ENCODE results near the gene PCNX1. TPM values are rescaled to one million over a fixed set of nuclear protein-coding genes. Genes with fewer than 3 reads are reported as not detected.
"Not testable (repeated sequence)": the region's sequence is repeated elsewhere in the genome, so short reads cannot be mapped to it uniquely, and the experiment has no call there.

Gene PCNX1
- polyA plus RNA-seq, 1 experiment: 33.2 TPM

DNA sequence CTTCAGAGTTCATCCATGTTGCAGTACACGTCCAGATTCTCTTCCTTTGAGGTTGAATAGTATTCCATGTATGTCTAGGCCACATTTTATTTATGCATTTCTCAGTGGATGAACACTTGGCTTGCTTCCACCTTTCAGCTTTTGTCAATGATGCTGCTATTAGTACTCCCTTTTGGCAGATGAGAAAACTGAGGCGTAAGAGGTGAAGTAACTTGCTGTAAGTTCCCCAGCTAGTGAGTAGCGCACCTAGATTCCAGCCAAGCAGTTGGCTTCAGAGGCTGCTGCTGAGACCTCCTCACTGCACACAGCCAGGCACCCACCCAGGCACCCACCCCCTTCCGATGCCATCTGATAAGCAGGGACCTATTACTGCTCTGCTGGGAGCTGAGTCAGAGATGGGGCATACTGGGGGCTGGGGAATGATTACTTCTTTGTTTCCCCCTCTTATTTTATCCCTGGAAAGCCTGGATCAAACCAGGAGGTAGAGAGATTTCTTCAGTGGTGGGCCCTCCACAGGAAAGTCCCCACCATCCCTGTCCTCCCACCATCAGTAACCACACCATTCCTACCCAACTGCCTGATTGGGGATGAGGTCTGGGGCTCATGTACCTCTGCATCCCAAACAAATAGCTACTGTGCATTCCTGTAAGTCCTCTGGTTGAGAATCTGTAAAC is 234.6 kb downstream of the PCNX1 start:
- H3K4me3 ChIP-seq (ENCODE audit: low read depth, low read length): no peak overlapping the region
- H3K27me3 ChIP-seq (ENCODE audit: control insufficient read depth, insufficient read depth, low read length): no peaks in the 10 kb centered on the region
- no peak for DNase-seq (ENCODE audit: low read depth)
- CTCF ChIA-PET: interaction anchor here (0.5 to 11.3 kb wide), 11 partner anchors 9 to 720 kb away, joined by 3 to 96 read pairs (median 3); partner anchors contain the start of gene SIPA1L1
- H3K36me3 ChIP-seq (ENCODE audit: control insufficient read depth, insufficient read depth, low read length): no peaks in the 10 kb centered on the region
- POLR2A ChIA-PET: interaction anchor here (0.7 to 1.2 kb wide), 2 partner anchors 180 to 658 kb away, joined by 8 to 20 read pairs; no protein-coding TSS in a partner anchor
- TF ChIP-seq, protein P1, sequence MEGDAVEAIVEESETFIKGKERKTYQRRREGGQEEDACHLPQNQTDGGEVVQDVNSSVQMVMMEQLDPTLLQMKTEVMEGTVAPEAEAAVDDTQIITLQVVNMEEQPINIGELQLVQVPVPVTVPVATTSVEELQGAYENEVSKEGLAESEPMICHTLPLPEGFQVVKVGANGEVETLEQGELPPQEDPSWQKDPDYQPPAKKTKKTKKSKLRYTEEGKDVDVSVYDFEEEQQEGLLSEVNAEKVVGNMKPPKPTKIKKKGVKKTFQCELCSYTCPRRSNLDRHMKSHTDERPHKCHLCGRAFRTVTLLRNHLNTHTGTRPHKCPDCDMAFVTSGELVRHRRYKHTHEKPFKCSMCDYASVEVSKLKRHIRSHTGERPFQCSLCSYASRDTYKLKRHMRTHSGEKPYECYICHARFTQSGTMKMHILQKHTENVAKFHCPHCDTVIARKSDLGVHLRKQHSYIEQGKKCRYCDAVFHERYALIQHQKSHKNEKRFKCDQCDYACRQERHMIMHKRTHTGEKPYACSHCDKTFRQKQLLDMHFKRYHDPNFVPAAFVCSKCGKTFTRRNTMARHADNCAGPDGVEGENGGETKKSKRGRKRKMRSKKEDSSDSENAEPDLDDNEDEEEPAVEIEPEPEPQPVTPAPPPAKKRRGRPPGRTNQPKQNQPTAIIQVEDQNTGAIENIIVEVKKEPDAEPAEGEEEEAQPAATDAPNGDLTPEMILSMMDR (IDR thresholded peaks at IDR 0.05; ENCODE audit: insufficient read depth, low read depth, low read length): no peak

DNA sequence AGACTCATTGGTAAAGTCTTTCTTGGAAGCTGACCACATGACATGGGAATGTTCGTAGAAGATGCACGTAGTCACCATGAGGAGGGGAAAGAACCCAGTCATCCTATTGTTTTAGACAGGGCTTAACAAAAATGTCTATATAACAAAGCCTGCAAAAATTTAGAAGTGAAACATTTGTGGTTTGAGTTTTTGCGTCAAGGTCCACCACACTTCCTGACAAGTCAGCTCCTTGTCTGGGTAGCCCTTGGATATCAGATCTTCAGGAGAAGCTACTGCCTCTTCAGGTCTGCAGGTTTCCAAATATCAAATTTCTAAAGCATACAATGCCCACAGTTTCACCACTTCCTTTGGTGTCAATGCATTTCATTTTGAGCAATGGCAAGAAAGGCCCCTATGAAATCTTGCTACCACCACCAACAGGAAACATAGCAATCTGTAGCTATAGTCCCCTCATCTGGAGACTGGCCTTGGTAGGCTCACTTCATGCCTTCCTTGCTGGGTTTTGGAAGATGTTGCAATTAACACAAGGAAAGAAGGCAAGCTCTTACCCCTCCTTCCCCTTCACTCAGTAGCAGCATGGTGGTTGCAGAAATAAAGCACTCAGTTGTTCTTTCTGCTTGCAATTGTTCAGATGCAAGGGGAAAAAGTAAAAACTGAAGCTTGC is 235.2 kb downstream of the PCNX1 start:
- TF ChIP-seq, protein P1 (IDR thresholded peaks at IDR 0.05; ENCODE audit: insufficient read depth, low read depth, low read length): peak; percentile 18; the same call in 1 of the 2 replicates
- CTCF ChIA-PET: interaction anchor here (0.5 to 11.3 kb wide), 9 partner anchors 10 to 719 kb away, joined by 3 to 96 read pairs (median 4); partner anchors contain the start of gene SIPA1L1
- H3K36me3 ChIP-seq (ENCODE audit: control insufficient read depth, insufficient read depth, low read length): no peaks in the 10 kb centered on the region
- DNase-seq (ENCODE audit: low read depth): peak; percentile 84
- no peaks in the 10 kb centered on the region for H3K27me3 ChIP-seq (ENCODE audit: control insufficient read depth, insufficient read depth, low read length)
- POLR2A ChIA-PET: interaction anchor here (0.6 to 1.2 kb wide), 2 partner anchors 179 to 295 kb away, joined by 3 to 8 read pairs; no protein-coding TSS in a partner anchor
- no peak overlapping the region for H3K4me3 ChIP-seq (ENCODE audit: low read depth, low read length)

DNA sequence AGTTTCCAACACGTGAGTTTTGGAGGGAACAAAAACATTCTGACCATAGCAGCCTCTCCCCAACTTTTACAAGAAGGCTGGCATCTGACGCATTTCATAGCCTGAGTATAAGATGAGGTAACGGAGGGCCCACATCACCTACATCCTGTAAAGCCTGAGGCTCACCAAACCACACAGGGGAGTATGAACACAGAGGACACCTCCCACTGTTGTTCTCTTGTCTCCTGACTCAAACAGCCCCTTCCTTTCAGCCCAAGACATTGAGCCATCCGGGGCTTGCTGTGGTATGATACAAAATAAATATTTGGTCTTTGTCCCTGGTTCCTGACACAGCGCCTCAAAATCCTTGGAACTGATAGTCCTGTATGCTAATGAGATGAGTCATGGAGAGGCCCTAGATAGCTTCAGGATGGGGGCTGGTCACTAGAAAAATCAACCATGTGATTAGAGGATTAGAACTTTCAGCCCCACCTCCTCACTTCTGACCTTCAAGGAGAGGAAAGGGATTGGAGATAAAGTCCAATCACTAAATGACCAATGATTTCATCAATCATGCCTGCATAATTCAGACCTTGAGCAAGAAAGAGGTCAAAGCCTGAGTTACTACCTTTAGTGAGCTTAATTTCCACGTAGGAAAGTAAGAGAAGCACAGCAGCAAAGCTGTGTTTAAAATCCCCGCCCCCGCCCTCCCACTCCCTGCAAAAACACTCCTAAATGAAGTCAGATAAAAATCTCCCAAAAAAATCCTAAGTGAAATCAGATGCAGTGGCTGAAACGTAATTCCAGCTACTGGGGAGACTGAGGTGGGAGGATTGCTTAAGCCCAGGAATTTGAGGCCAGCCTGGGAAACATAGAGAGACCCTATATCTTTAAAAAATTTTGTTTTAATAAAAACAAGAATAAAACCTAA is 236.4 kb downstream of the PCNX1 start:
- Histone ChIP-seq H3K36me3 (ENCODE audit: control insufficient read depth, insufficient read depth, low read length) (no peaks in the 10 kb centered on the region), H3K27me3 (ENCODE audit: control insufficient read depth, insufficient read depth, low read length) (no peaks in the 10 kb centered on the region), H3K4me3 (ENCODE audit: low read depth, low read length) (no peak overlapping the region)
- TF ChIP-seq, protein P1 (IDR thresholded peaks at IDR 0.05; ENCODE audit: insufficient read depth, low read depth, low read length): no peak
- ChIA-PET CTCF (interaction anchor here (0.6 to 2.4 kb wide), 3 partner anchors 23 to 178 kb away, joined by 4 to 11 read pairs (median 6); partner anchors contain the start of gene SIPA1L1), POLR2A (interaction anchor here (0.6 kb wide), 1 partner anchor 244 kb away, joined by 3 read pairs; no protein-coding TSS in a partner anchor)
- no peak for DNase-seq (ENCODE audit: low read depth)

DNA sequence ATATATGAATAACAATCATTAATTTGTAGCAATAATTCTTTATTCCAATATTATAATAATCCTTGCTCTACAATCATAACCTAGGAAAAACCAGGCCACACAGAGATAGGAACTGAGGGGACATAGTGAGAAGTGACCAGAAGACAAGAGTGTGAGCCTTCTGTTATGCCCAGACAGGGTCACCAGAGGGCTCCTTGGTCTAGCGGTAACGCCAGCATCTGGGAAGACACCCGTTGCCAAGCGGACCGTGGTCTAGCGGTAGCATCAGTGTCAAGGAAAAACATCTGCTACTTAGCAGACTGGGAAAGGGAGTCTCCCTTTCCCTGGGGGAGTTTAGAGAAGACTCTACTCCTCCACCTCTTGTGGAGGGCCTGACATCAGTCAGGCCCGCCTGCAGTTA is 240.1 kb downstream of the PCNX1 start:
- POLR2A ChIA-PET; DNase-seq (ENCODE audit: low read depth); H3K4me3 ChIP-seq (ENCODE audit: low read depth, low read length); H3K27me3 ChIP-seq (ENCODE audit: control insufficient read depth, insufficient read depth, low read length); H3K36me3 ChIP-seq (ENCODE audit: control insufficient read depth, insufficient read depth, low read length); CTCF ChIA-PET: not testable (repeated sequence)

DNA sequence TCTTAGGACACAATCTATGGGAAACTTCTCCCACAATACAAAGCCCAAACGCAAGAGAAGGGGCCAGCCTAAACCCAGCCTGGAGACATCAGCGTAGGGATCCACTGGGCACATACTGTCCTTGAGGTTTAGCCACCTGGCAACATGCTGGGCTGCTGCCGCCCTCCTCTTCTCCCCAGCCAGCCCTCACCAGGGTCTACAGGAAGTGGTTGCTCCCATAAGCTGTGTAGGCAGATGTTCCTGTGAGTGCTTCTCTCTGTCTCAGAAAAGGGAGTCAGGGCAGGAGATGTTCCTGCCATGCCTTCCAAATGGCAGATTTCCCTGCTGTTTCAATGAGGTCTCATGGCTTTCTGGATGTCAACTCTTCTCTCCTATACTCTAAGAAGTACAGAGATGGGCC is 241.4 kb downstream of the PCNX1 start:
- ChIA-PET POLR2A (no interaction called here), CTCF (no interaction called here)
- TF ChIP-seq, protein P1 (IDR thresholded peaks at IDR 0.05; ENCODE audit: insufficient read depth, low read depth, low read length): no peak
- H3K36me3 ChIP-seq (ENCODE audit: control insufficient read depth, insufficient read depth, low read length): no peaks in the 10 kb centered on the region
- H3K27me3 ChIP-seq (ENCODE audit: control insufficient read depth, insufficient read depth, low read length): no peaks in the 10 kb centered on the region
- DNase-seq (ENCODE audit: low read depth): no peak
- H3K4me3 ChIP-seq (ENCODE audit: low read depth, low read length): no peak overlapping the region
